Aorta (tissue), 5 donors: ENCODE data around the gene ZNF816. TPM values are rescaled to one million over a fixed set of nuclear protein-coding genes. Genes with fewer than 3 reads are reported as not detected.

Source experiments
- ATAC-seq: fragments of 200-7000 bp; cut with Tn5 transposase; one replicate; pipeline ENCODE4 v1.9.1; 2022; ENCODE audit warnings: moderate library complexity; ENCODE audit not compliant: low FRiP score
- DNase-seq, 2 donors: peaks; one replicate each; pipeline ENCODE4 v3.0.0-alpha.2; 2020
- H3K27ac ChIP-seq, 2 donors: one replicate each; pipeline ENCODE4 v1.5.1; 2013; ENCODE audit warnings: low read length in 2 of 2, mild to moderate bottlenecking in 2 of 2, moderate library complexity in 2 of 2, control low read depth in 1 of 2, inconsistent platforms in 1 of 2, low read depth in 1 of 2
- H3K27me3 ChIP-seq, 2 donors: one replicate each; pipeline ENCODE4 v1.6.1; 2013; ENCODE audit warnings: control low read depth in 1 of 2, low read length in 1 of 2, mild to moderate bottlenecking in 1 of 2, moderate library complexity in 1 of 2; ENCODE audit not compliant: insufficient read depth in 2 of 2, control insufficient read depth in 1 of 2
- H3K36me3 ChIP-seq, 2 donors: one replicate each; pipeline ENCODE4 v1.6.1; 2013; ENCODE audit warnings: control low read depth in 1 of 2, low read length in 1 of 2, mild to moderate bottlenecking in 1 of 2; ENCODE audit not compliant: insufficient read depth in 2 of 2, control insufficient read depth in 1 of 2
- H3K4me1 ChIP-seq, 2 donors: one replicate each; pipeline ENCODE4 v1.6.1; 2013; ENCODE audit warnings: low read length in 2 of 2, control low read depth in 1 of 2, mild to moderate bottlenecking in 1 of 2, moderate library complexity in 1 of 2; ENCODE audit not compliant: insufficient read depth in 2 of 2, control insufficient read depth in 1 of 2
- H3K4me3 ChIP-seq, 2 donors: one replicate each; pipeline ENCODE4 v1.5.1; 2013; ENCODE audit warnings: low read length in 2 of 2, control low read depth in 1 of 2, mild to moderate bottlenecking in 1 of 2
- H3K9me3 ChIP-seq: one replicate; pipeline ENCODE4 v1.6.1; 2013; ENCODE audit warnings: mild to moderate bottlenecking, low read length; ENCODE audit not compliant: control insufficient read depth
- WGBS, 2 donors: extraction: QIAGEN DNeasy Blood & Tissue Kit; methylation state at CpG; one replicate each; pipeline ENCODE4 v1.1.7; 2013; 5-methylcytosine and 5-hydroxymethylcytosine counted together
- intact Hi-C, 2 donors: fragments of 100-400 bp; cut with DNase I; formaldehyde crosslinking; loops; one replicate each; pipeline versions ENCODE4 v1.14.2 to v1.15.0; 2022
- long read RNA-seq, 2 donors: library from polyadenylated mRNA; unstranded; transcript quantifications; one replicate each; pipeline ENCODE4 v2.0.0, GENCODE V29; 2020 to 2021
- polyA plus RNA-seq, 2 donors: library from polyadenylated mRNA; stranded (reverse); fragments of 200-250 nt; gene quantifications; one replicate each; pipeline ENCODE4 v1.2.3, GENCODE V29; 2013
- total RNA-seq, 2 donors: library from RNA; stranded (reverse); fragmentation: NEBNext Ultra II Directional; extraction: Animal tissue kit (Norgen Biotek cat#: 25700); gene quantifications; one replicate each; pipeline ENCODE4 v1.2.1, GENCODE V29; 2021
- donor health status: healthy with polysubstance abuse.
- donor health status: Bipolar disorder and iron deficiency.
- donor health status: DM: no; HTN: no; CAD: no.
- donor health status: DM: no; HTN: no; CAD: no.
- donor health status: DM: yes; HTN: yes; CAD: no.

ZNF816 gene
- total RNA-seq (10 to 100 TPM in 1 of 2 donors, 1 to 10 TPM in 1; 5.4 to 11.4 TPM), polyA plus RNA-seq (1 to 10 TPM; 4.5 to 4.9 TPM)
- long read RNA-seq, donor 1, transcript ZNF816-206 (4 exons, 2,504 nt): major isoform, 6 of 10 reads
- long read RNA-seq, donor 1, partial matches to known transcripts: 0 of 10 reads
- long read RNA-seq, donor 1, other reads (novel, unspliced or antisense): 2 of 10 reads
- long read RNA-seq, donor 2, partial matches to known transcripts: 0 of 3 reads
- long read RNA-seq, donor 2, other reads (novel, unspliced or antisense): 0 of 3 reads

DNA sequence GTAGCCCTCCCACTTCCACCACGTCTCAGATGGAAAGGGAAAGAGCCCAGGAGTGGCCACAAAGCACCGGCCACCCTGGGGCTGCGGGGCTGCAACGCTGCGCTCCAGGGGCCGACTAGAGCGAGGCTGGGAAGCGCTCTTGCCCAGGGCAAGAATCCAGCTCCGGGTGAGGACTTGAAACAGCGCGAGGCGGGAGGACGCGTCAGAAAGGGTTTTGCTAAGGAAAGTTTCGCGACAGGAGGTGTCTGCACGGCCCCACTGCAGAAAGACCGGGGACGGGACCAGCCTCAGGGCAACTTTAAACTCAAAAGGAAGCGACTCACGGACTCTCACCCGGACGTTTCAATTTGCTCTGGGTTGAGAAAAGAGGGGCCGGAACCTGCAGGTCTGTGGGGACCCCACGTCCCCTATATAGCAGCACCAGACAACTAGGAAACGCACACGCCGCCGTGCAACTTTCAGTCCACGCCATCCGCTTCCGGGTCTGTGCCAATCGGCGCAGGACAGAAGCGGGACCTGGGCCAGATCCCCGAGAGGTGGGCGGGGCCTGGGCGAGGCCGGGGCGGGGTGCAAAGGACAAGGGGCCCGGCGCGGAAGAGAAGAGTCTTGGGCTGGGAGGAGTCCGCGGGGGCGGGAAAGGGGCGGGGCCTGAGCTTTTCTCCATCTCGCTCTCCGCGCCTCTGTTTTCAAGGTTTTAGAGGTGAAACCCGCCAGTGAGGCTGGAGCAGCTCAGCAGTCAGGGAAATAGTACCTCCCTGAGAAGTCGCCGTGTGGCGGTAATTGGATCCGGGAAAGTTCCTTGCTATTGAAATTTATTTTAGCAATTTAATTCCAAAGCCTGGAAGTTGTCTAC lies at the start of gene ZNF816:
Gene ZNF816, minus strand, starts transcription at position 488 of the 853 bp plus-strand sequence. CDS start 6,792 bp downstream, outside the sequence.
- peak; percentile 99 to 100 for DNase-seq
- peaks cover 0 to 3% of the 10 kb centered on the region in 2 donors for H3K4me1 ChIP-seq
- ATAC-seq: peak; percentile 100
- H3K27ac ChIP-seq: peak within 1 kb of the TSS; percentile 84 to 94
- H3K36me3 ChIP-seq: peaks cover 0 to 2% of the 10 kb centered on the region in 2 donors
- intact Hi-C loops: loop anchor here in 1 of 2 donors (2.0 to 10.0 kb wide), 2 partner anchors 20 to 68 kb away; partner anchors contain the start of gene ZNF320
- peak within 1 kb of the TSS; percentile 70 to 80 for H3K4me3 ChIP-seq
- peaks cover 13% of the 10 kb centered on the region for H3K9me3 ChIP-seq
- 0 to 1% methylated on average over 55 of the region's 55 CpGs for WGBS, 2 donors
- H3K27me3 ChIP-seq: no peaks in the 10 kb centered on the region

DNA sequence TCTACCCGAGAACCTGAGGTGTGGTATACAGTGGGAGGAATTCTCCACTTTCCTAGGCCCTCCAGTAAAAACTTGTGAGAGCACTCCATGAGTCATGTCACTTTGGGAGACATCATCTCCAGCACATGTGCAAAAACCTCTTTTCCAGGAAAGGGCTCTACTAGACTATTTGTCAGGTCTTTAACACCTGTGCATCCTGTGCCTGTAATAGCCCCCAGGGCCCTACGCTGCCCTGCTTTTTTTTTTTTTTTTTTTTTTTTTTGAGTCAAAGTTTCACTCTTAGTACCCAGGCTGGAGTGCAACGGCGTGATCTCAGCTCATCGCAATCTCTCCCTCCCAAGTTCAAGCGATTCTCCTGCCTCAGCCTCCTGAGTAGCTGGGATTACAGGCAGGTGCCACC lies 49.3 kb upstream of the ZNF816 start:
- Histone ChIP-seq H3K36me3 (no peaks in the 10 kb centered on the region), H3K9me3 (no peaks in the 10 kb centered on the region), H3K4me3 (no peak overlapping the region), H3K4me1 (no peaks in the 10 kb centered on the region), H3K27me3 (no peaks in the 10 kb centered on the region), H3K27ac (no peak overlapping the region)
- ATAC-seq (no peak), DNase-seq (no peak)
- WGBS, 2 donors: 84 to 91% methylated on average over 6 of the region's 6 CpGs
- intact Hi-C loops: no loop called here

DNA sequence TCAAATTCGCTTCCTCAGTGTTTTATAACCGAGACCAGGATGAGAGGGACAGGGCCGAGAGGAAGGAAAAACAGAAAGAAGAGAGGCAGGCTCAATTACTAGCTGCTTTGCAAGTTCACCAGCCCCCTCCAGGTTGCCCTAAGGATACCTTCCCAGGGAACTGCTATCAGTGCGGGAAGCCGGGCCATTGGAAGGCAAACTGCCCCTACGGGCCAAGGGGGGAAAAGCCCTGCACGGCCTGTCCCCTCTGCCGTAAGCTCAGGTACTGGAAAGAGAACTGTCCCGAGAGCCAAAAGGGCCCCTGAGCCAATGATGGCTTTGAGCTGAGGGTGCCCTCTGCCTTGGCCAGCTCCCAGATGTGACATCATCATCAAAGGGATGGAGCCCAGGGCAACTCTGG lies 47.8 kb upstream of the ZNF816 start:
- no peaks in the 10 kb centered on the region for H3K36me3 ChIP-seq
- H3K27me3 ChIP-seq: no peaks in the 10 kb centered on the region
- no peaks in the 10 kb centered on the region for H3K9me3 ChIP-seq
- no peak for ATAC-seq
- no peak overlapping the region for H3K4me3 ChIP-seq
- DNase-seq: no peak
- WGBS, 2 donors: 31 to 34% methylated on average over 9 of the region's 9 CpGs
- intact Hi-C loops: no loop called here
- H3K4me1 ChIP-seq: no peaks in the 10 kb centered on the region
- no peak overlapping the region for H3K27ac ChIP-seq

DNA sequence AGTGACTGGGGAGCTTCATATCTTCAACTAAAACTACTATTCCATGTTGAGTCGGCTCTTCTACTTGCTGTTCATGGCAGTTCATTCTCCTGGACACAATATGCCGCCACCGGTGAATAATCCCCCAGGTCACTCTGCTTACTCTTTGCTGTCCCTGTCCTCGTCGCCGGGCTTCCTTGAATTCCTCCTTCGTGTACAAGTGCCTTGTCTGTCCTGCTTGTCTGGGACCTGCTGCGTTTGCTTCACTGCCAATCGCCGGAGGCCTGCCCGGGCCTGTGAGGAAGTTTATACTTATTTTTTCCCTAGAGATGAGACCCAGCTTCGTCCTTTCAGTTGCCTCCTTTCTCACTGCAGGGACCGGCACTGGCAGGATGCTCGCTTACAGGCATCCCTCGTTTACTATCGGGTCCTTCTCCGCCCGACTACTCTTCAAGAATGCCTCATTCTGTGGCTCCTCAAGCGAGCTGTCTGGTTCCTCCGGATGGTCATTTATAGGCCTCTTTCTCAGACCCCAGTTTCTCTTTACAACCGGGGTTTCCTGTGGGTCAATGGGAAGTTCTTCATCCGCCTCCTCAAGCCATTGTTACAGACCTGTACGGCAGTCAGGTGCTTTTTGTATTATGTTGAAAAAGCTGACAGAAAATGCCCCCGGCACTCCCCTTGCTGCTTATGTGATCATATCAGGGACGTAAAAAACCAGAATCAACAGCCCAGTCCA lies 45.5 kb upstream of the ZNF816 start:
- H3K27ac ChIP-seq: no peak overlapping the region
- WGBS, 2 donors: 88% methylated on average over 25 of the region's 25 CpGs
- ATAC-seq: no peak

DNA sequence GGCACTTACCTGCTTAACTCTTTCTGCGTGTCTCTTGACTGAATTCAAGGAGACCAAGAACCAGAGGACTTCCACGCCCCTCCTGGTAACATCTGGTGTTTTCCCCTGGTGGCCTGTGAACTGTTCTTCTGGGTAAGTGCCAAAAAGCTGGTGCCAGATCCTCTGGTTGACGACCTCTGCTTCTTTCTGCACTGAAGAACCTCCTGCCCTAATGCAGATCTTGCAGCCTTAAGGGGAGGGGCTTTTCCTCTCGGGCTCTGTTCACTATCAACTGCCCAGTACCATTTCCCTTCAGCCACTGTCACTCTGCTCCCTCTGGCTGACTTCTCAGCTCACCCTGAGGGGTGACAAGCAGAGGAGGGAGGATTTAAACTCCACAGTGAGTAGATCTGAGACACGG lies 44.9 kb upstream of the ZNF816 start:
- intact Hi-C loops: no loop called here

More for the DNA sequence above, 45.5 kb upstream of the ZNF816 start:
- Histone ChIP-seq H3K27me3 (no peaks in the 10 kb centered on the region), H3K4me3 (no peak overlapping the region), H3K4me1 (no peaks in the 10 kb centered on the region), H3K36me3 (no peaks in the 10 kb centered on the region), H3K9me3 (no peaks in the 10 kb centered on the region)
- intact Hi-C loops: no loop called here
- DNase-seq: no peak

DNA sequence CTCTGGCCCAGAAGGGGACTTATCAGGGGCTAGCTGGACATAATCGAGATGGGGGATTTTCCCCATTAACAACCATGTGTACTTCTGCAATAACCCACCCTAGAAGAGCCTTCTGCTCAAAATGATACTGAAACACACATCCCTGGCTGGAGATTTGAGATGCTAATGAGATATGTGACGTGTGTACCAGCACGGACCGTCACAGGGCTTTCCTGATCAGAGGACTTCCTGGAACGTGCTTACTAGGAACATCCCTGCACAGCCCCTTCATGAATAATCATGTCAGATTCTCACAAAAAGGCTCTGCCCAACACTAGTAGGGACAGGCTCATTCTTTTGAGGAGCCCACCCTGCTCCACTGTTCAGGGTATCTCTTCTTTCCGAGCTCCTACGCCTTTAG lies 44.5 kb upstream of the ZNF816 start:
- H3K4me3 ChIP-seq: no peak overlapping the region
- no peak for ATAC-seq
- 68 to 78% methylated on average over 7 of the region's 7 CpGs for WGBS, 2 donors

More for the DNA sequence above, 44.9 kb upstream of the ZNF816 start:
- Histone ChIP-seq H3K27ac (no peak overlapping the region), H3K9me3 (no peaks in the 10 kb centered on the region), H3K36me3 (no peaks in the 10 kb centered on the region), H3K27me3 (no peaks in the 10 kb centered on the region), H3K4me1 (no peaks in the 10 kb centered on the region), H3K4me3 (no peak overlapping the region)
- DNase-seq (no peak), ATAC-seq (no peak)
- WGBS, 2 donors: 44 to 51% methylated on average over 5 of the region's 5 CpGs

DNA sequence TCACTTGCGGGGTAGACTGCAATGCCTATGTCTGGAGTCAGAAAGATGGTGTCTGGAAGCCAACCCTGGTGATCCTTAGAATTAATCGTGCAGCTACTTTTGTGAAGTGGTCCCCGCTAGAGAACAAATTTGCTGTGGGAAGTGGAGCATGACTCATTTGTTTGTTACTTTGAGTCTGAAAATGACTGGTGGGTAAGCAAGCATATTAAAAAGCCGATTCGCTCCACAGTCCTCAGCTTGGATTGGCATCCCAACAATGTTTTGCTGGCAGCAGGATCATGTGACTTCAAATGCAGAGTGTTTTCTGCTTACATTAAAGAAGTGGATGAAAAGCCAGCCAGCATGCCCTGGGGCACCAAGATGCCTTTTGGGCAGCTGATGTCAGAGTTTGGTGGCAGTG lies 41.6 kb upstream of the ZNF816 start:
- Histone ChIP-seq H3K36me3 (no peaks in the 10 kb centered on the region), H3K4me1 (no peaks in the 10 kb centered on the region), H3K9me3 (no peaks in the 10 kb centered on the region), H3K27ac (no peak overlapping the region), H3K4me3 (no peak overlapping the region), H3K27me3 (no peaks in the 10 kb centered on the region)
- ATAC-seq (no peak), DNase-seq (no peak)
- intact Hi-C loops: no loop called here
- WGBS, 2 donors: 56 to 63% methylated on average over 5 of the region's 5 CpGs

More for the DNA sequence above, 44.5 kb upstream of the ZNF816 start:
- Histone ChIP-seq H3K27ac (no peak overlapping the region), H3K36me3 (no peaks in the 10 kb centered on the region), H3K4me1 (no peaks in the 10 kb centered on the region), H3K9me3 (no peaks in the 10 kb centered on the region), H3K27me3 (no peaks in the 10 kb centered on the region)
- no peak for DNase-seq
- intact Hi-C loops: no loop called here

DNA sequence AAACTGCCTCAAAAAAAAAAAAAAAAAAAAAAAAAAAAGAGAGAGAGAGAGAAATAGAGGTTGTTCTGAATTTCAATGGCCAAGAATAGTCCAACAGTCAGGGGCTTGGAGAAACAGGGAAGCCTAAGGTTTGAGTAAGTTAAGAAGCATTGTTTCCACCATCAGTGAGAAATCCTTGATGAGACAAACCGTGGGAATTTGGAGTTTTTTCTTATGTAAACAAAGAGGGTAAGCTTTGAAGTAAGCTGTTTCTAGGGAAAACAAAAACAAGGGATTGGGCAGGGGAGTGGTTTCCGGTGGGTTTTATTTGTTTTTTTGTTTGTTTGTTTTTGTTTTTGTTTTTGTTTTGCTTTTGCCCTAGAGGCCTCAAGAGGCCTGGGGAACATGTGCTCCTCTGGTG lies 39.8 kb upstream of the ZNF816 start:
- no peak overlapping the region for H3K27ac ChIP-seq
- no peaks in the 10 kb centered on the region for H3K9me3 ChIP-seq
- no peak overlapping the region for H3K4me3 ChIP-seq
- no peak for DNase-seq
- H3K27me3 ChIP-seq: no peaks in the 10 kb centered on the region
- ATAC-seq: no peak
- no peaks in the 10 kb centered on the region for H3K4me1 ChIP-seq
- H3K36me3 ChIP-seq: no peaks in the 10 kb centered on the region
- intact Hi-C loops: no loop called here
- WGBS, 2 donors: 12 to 21% methylated on average over 2 of the region's 2 CpGs
